GM12874 (cell line): Measurements from ENCODE around the gene PFDN1.

ENCODE experiments used
- CTCF ChIP-seq: IDR thresholded peaks from 2 replicates; pipeline ENCODE4 v1.5.1; 2011; ENCODE audit warnings: low read depth, mild to moderate bottlenecking, control low read depth, low read length, moderate library complexity; ENCODE audit not compliant: insufficient read depth

Gene PFDN1

GRCh38 chr5:140344683-140345423 lies 42.0 kb upstream of the PFDN1 start:
- no peak for TF ChIP-seq CTCF

GRCh38 chr5:140342896-140343295 lies 40.0 kb upstream of the PFDN1 start:
- TF ChIP-seq CTCF, result no peak

- TF ChIP-seq CTCF, result no peak
These were observed 39.4 kb upstream of the PFDN1 start for GRCh38 chr5:140342287-140342686.

- no peak for TF ChIP-seq CTCF
These were observed 38.7 kb upstream of the PFDN1 start for GRCh38 chr5:140341591-140341990.

- no peak for TF ChIP-seq CTCF
These were observed 37.8 kb upstream of the PFDN1 start for GRCh38 chr5:140340605-140341121.

GRCh38 chr5:140339636-140340035 lies 36.7 kb upstream of the PFDN1 start:
- no peak for TF ChIP-seq CTCF

GRCh38 chr5:140338908-140339307 lies 36.0 kb upstream of the PFDN1 start:
- no peak for TF ChIP-seq CTCF

GRCh38 chr5:140338336-140338735 lies 35.4 kb upstream of the PFDN1 start:
- TF ChIP-seq CTCF, result no peak
